DOHH2 (cell line): ENCODE data around the gene KLHL26.

Source experiments
- EZH2phosphoT487 ChIP-seq: fragments of 200-600 bp; sonication (generic); IDR thresholded peaks from 2 replicates; pipeline ENCODE4 v1.6.1; 2017; ENCODE audit warnings: borderline replicate concordance, mild to moderate bottlenecking, antibody characterized with exemption, low read length, moderate library complexity, mixed read lengths
- TF ChIP-seq, protein P1 (sequence below): fragments of 200-600 bp; sonication (generic); IDR thresholded peaks from one replicate; pipeline ENCODE4 v1.5.1; 2014; ENCODE audit warnings: antibody characterized with exemption, mild to moderate bottlenecking, low read depth, low read length; ENCODE audit not compliant: poor library complexity, severe bottlenecking

- TF ChIP-seq, protein P1, sequence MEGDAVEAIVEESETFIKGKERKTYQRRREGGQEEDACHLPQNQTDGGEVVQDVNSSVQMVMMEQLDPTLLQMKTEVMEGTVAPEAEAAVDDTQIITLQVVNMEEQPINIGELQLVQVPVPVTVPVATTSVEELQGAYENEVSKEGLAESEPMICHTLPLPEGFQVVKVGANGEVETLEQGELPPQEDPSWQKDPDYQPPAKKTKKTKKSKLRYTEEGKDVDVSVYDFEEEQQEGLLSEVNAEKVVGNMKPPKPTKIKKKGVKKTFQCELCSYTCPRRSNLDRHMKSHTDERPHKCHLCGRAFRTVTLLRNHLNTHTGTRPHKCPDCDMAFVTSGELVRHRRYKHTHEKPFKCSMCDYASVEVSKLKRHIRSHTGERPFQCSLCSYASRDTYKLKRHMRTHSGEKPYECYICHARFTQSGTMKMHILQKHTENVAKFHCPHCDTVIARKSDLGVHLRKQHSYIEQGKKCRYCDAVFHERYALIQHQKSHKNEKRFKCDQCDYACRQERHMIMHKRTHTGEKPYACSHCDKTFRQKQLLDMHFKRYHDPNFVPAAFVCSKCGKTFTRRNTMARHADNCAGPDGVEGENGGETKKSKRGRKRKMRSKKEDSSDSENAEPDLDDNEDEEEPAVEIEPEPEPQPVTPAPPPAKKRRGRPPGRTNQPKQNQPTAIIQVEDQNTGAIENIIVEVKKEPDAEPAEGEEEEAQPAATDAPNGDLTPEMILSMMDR = no peak
- no peak for TF ChIP-seq EZH2phosphoT487
Observed at GRCh38 chr19:18620902-18621301, 15.9 kb upstream of the KLHL26 start.
